Measurements from ENCODE around the gene RHBDL1. TPM values are rescaled to one million over a fixed set of nuclear protein-coding genes. Genes with fewer than 3 reads are reported as not detected.

The RHBDL1 gene
- total and polyA plus RNA-seq, 7 donors: 0.06 to 0.42 (median 0.13) TPM

- H3K27ac ChIP-seq: peak overlapping the region; percentile 93
- TF ChIP-seq CTCF (IDR thresholded peaks at IDR 0.05): peak; percentile 29
- 22 to 30% (median 24%) methylated on average over 24 of the region's 24 CpGs for WGBS, 3 donors
- H3K4me1 ChIP-seq: peaks cover 58% of the 10 kb centered on the region
- ATAC-seq (peak; percentile 24 to 53 (median 34)), DNase-seq (no peak)
- peaks cover 0 to 5% of the 10 kb centered on the region in 2 donors for H3K36me3 ChIP-seq (ENCODE audit: insufficient read depth in 1 of 2, low read depth in 1 of 2)
- intact Hi-C loops (cut with DNase I): no loop called here
- peak overlapping the region; percentile 88 for H3K4me3 ChIP-seq
- no peaks in the 10 kb centered on the region for H3K9me3 ChIP-seq
- H3K27me3 ChIP-seq (ENCODE audit: insufficient read depth in 3 of 3, low read length in 2 of 3): no peaks in the 10 kb centered on the region
Observed at GRCh38 chr16:648071-648780, 27.2 kb upstream of the RHBDL1 start.

DNA sequence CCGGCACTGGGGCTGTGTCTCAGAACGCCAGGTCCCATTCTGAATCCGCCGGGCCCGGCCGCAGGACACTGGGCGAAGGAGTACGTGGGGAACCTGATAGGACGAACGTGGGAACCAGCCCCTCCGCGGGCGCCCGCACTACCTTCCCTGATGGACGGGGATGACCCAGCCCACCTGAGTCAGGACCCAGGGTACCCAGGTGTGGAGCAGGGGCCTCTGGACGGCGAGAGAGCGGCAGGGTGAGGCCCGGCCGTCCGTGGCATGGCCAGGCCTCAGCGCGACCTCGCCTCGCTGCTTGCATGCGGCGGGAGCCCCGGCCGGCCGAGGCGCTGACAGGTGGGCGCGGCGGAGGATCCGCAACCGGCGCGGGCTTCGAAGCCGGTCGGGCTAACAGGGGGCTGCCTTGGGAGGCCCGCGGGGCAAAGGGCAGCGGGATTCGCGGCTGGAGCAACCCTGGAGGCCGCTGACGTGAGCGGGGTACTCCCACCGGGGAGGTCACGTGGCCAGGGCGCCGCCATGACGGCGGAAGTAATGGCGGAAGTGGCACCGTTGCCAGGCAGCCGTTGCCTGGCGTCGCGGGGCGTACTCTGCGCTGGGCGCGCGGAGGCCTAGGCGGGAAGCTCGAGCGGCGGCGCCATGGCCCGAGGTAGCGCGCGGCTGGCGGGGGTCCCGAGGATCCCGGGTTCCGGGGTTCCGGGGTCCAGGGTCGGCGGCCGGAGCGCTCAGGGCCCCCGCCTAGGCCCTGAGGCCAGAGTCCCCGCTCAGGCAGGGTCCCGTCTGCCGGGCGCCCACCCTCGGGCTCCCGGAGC lies 26.5 kb upstream of the RHBDL1 start, which contains the start of gene WDR90:
Gene WDR90 (plus strand): TSS at position 585 of the 809 bp plus-strand sequence. CDS start 52 bp downstream, at position 637.
- 1% methylated on average over 47 to 91 of the region's 91 CpGs for WGBS, 3 donors
- intact Hi-C loops (cut with DNase I): no loop called here
- Histone ChIP-seq H3K4me1 (peaks cover 51% of the 10 kb centered on the region), H3K27ac (peak within 1 kb of the TSS; percentile 93), H3K4me3 (peak within 1 kb of the TSS; percentile 88), H3K27me3 (ENCODE audit: insufficient read depth in 3 of 3, low read length in 2 of 3) (no peaks in the 10 kb centered on the region), H3K9me3 (no peaks in the 10 kb centered on the region), H3K36me3 (ENCODE audit: insufficient read depth in 1 of 2, low read depth in 1 of 2) (peaks cover 0 to 5% of the 10 kb centered on the region in 2 donors)
- ATAC-seq (peak; percentile 87 to 91 (median 88)), DNase-seq (peak; percentile 94 to 97)
- no peak for TF ChIP-seq CTCF (IDR thresholded peaks at IDR 0.05)

- 2 to 4% (median 3%) methylated on average over 28 to 44 of the region's 44 CpGs for WGBS, 3 donors
- ATAC-seq (no peak), DNase-seq (no peak)
- Histone ChIP-seq H3K27ac (peak overlapping the region; percentile 93), H3K36me3 (ENCODE audit: insufficient read depth in 1 of 2, low read depth in 1 of 2) (no peaks in the 10 kb centered on the region), H3K4me1 (peaks cover 47% of the 10 kb centered on the region), H3K9me3 (no peaks in the 10 kb centered on the region), H3K4me3 (peak overlapping the region; percentile 88), H3K27me3 (ENCODE audit: insufficient read depth in 3 of 3, low read length in 2 of 3) (no peaks in the 10 kb centered on the region)
- intact Hi-C loops (cut with DNase I): no loop called here
- TF ChIP-seq CTCF (IDR thresholded peaks at IDR 0.05): no peak
Observed at GRCh38 chr16:649631-650030, 25.8 kb upstream of the RHBDL1 start.

- intact Hi-C loops (cut with DNase I): no loop called here
- 84 to 90% (median 85%) methylated on average over 22 of the region's 22 CpGs for WGBS, 3 donors
- Histone ChIP-seq H3K27me3 (ENCODE audit: insufficient read depth in 3 of 3, low read length in 2 of 3) (no peaks in the 10 kb centered on the region), H3K27ac (no peak overlapping the region), H3K36me3 (ENCODE audit: insufficient read depth in 1 of 2, low read depth in 1 of 2) (peaks cover 0 to 6% of the 10 kb centered on the region in 2 donors), H3K4me1 (peaks cover 24% of the 10 kb centered on the region), H3K9me3 (no peaks in the 10 kb centered on the region), H3K4me3 (no peak overlapping the region)
- no peak for TF ChIP-seq CTCF (IDR thresholded peaks at IDR 0.05)
- DNase-seq (no peak), ATAC-seq (no peak)
Observed at GRCh38 chr16:651844-652243, 23.6 kb upstream of the RHBDL1 start.
